GM18520 (cell line): ENCODE data around the gene EPDR1.
A peak's percentile ranks its signal among the peaks of the same experiment; 100 is the strongest.
"Not testable (repeated sequence)": the region's sequence is repeated elsewhere in the genome, so short reads cannot be mapped to it uniquely, and the experiment has no call there.

Experiments used
- ATAC-seq: cut with Tn5 transposase; IDR thresholded peaks from one replicate; pipeline ENCODE4 v1.9.1; 2021; ENCODE audit not compliant: unreplicated experiment

The EPDR1 gene

DNA sequence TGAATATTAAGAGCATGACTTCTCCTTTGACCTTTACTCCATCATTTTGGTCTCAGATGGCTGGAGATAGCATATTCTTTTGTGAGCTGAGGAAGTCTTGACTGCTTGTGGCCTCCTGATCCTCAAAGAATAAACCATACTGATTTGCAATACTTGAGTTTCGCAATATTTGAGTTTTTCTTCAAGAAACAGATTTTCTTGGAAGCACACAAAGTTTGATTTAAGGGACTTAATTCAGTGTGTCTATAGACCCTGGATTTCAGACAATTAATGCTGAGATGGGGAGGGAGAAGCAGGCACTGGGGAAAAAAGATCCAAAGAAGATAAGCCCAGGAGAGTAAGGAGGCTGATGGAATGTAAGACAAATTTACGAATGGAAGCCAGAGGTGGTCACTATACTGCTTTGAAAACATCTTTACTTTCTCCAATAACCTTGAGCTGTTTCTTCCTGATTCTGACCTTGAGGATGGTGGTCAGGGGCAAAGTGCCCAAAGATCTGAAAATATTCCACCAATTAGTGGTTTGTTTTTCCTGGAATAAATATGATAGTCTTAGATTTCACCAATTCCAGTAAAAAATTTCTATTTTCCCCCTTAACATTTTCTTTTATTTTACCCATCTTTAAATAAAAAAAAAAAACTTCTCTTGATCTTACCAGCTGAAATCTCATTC lies 7.5 kb downstream of the EPDR1 start:
- ATAC-seq: no peak

DNA sequence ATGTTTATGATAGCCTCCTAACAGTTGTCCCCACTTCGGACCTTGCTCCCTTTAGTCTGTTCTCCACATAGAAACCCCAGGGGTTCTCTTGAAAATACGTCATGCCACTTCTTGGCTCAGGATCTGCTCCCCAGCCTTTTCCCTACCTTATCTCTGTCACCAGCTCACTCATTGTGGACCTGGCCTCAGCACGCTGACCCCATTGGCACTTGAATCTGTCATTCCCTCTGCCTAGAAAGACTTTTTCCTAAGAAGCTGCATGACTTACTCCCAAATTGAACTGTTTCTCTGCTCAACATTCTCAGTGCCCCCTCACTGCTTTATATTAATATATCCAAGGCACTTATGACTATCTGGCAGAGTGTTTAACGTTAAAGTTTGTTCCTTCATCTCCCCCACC lies 8.4 kb downstream of the EPDR1 start:
- no peak for ATAC-seq

DNA sequence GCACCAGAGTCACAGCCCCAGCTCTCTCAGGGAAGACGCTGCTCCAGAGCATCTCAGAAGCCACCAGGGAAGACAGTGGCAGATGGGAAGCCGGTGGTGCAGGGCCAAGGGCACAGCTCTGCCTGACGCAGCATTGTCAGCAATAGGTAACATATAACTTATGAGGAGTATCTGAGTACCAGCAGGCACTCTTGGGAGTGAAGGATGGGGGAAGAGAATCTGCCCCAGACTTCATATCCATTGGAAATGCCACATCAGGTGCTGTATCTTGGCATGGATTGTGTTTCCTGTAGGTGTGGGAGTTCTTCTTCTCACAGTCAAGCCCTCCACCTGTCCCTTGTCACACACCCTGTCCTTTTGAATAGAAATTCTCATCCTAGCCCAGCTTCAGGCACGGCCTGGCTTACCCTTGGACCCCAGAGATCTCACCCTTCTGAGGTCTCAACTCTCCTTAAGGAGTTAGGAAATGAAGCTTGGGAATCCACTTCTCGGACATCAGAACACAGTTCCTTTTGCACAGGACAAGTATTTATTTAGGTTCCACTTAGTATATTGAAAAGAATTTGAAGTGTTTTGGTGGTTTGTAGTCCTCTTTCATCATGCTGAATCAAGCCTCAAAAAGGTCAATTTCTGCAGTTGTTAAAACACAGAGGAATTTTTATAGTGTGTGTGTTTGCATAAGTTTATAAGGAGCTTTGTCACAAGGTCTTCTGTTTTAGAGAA lies 9.9 kb downstream of the EPDR1 start:
- ATAC-seq: no peak

DNA sequence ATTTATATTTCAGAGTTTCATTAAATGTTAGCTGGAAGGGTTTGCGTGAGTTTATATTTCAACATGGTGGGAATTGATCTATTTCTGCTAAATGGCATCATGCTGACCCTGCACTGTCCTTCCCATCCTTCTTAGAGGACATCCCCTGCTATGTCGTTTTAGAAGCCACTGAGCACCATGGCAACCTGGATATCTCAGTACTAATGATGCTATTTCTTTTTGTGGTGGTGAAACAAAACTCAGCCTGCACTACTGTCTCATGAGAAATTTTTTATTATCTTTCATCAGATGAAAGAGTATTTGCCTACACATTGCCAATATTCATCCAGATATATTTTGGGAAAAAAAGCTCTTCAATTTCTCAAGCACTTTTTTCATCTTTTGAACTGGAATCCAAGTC lies 12.1 kb downstream of the EPDR1 start:
- no peak for ATAC-seq

DNA sequence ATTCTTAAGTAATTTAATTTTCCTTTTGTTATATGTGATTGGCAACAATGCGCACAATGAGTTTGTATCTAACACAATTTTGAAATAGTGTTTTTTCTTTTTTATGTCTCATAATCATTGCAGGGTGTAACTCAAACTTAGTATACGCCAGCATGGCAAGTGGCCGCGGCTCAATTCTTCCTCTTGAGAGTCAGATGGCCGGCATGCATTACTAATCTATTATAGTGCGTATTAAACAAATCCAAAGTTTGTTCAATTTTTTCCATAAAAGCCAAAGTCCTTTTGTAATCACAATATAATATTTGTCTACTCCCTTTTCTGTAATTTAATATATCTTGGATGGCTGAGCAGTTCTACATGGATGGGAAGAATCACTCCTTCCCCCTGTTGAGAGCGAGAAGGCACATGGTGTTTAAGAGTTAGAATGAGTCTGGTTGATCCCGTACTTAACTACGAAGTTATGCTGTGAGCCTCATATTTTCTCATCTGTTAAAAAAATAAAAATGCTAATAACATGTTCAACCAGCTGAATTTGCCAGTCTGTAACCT lies 12.7 kb downstream of the EPDR1 start:
- ATAC-seq: no peak

DNA sequence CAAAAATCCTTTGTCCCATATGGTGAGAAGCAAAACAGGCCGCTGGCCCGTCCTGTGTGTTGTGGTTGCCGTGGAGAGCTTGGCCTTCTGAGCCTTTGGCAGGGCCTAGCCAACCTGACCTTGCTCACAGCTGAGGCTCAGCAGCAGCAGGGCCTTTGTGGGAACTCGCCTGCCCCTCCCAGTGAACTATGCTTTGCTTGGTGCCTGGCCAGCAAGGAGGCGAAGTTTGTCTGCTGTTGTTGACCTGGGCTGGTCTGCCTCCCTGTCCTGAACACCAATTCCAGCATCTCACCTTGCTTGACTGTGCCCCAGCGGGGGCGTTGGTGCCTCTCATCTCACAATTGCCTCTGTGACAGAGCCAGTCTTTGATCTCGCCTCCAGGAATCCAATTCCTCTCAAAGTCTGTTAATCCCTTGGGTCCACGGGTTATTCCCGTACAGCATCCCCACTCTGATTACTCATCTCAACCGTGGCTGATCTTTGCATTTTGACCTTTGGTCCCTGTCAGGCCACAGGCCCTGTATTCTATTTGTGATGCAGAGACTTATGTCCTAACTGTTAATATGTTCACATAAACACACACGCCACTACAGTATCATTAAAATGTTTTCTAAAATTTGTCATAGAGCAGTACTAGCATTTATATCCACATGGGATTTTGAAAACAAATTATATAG lies 22.6 kb downstream of the EPDR1 start:
- peak; percentile 29 for ATAC-seq

DNA sequence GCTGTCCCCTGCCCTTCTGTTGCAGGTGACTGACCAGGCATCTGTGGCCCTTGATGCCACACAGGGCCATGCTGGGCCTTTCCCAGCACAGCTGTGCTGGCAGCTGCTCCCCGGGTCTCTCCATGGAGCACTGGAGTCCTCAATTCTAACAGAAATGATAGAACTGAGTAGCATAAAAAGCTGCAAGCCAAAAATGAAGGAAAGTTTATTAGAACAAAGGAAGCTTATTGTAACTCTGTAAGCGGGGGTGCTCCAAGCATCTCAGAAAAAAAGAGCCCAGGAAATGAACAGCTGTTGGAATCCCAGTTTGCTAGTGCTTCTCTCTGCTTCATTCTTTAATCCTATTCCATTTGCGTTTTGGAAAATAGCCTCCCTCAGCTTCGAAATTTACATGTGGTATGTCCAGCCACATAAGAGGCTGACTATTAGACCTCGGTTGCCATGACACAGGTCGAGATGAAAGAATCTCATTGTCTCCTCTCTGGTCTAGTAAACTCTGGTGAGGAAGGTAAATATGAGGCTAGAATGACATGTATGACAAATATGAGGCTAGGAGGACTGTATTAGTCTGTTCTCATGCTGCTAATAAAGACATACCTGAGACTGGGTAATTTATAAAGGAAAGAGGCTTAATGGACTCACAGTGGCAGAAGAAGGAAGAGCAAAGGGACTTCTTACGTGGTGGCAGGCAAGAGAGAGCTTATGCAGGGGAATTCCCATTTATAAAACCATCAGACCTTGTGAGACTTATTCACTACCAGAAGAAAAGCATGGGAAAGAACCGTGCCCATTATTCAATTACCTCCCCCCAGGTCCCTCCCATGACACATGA lies 23.7 kb downstream of the EPDR1 start:
- peak; percentile 32 for ATAC-seq

DNA sequence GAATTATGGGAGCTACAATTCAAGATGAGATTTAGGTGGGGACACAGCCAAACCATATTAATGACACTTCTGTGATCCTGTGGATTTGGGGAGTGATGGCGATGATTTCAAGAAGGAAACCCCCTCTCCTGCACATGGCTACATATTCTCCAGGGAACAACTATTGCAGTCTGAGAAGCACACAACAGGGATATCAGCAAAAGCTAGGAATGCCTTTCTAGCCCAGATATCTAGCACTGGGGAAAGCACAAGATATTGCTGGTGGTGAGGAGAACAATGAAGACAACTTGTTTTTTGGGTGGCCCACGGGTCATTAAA lies 24.3 kb downstream of the EPDR1 start:
- no peak for ATAC-seq

DNA sequence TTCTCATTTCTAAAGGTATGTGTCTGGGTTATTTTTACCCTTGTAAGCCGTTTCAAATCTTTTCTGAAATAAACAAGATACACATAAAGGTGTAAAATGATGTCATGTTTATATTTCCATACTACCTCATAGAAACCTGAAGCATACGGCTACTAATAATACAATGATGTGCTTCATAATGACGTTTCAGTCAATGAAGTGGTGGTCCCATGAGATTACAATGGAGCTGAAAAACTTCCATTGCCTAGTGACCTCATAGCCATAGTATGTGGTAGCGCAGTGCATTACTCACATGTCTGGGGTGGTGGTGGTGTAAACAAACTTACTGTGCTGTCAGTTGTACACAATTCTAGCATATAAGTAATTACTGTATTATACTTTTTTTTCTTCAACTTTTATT lies 24.9 kb downstream of the EPDR1 start:
- no peak for ATAC-seq

DNA sequence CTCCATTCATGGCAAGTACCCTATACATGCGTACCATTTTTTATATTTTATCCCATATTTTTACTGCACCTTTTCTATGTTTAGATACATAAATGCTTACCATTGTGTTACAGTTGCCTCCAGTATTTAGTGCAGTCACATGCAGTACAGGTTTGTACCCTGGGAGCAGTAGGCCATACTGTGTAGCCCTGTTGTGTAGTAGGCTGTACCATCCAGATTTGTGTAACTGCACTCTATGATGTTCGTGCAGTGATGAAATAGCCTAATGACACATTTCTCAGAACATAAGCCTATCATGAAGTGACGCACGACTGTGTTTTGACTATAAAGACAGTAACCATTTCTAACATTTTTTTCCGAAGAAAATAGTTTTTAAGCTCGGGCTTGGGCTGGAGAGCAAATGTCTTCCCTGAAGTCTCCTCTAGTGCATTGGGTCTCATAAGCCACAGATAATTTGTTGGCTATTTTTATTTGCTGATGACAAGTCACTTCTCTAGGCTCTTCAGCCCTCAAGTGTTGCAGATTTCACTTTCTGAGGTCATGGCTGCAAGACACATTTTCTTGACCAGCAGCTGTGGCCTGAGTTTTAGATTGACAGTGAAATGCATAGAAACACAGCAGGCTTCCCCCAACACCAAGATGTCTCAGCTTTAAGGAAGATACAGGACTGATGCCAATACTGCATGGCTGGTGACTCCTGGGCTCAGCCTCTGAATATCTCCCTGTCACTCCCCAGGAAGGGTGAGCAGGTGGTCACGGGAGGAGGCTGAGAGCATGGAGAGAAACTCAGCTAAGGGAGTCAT lies 26.9 kb downstream of the EPDR1 start:
- ATAC-seq: no peak

DNA sequence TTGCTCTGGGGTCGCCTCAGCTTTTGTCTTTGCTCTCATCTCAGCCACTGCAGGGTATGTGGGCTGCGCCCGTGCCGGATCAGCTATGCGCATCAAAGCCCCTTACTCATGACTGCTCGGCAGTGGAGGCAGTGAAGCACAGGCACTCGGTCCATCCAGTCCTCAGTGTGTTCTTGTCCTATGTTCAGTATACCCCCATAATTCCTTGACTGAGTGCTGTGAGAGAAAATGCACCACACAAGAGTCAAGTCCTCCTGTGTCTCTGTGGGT lies 27.4 kb downstream of the EPDR1 start:
- no peak for ATAC-seq

DNA sequence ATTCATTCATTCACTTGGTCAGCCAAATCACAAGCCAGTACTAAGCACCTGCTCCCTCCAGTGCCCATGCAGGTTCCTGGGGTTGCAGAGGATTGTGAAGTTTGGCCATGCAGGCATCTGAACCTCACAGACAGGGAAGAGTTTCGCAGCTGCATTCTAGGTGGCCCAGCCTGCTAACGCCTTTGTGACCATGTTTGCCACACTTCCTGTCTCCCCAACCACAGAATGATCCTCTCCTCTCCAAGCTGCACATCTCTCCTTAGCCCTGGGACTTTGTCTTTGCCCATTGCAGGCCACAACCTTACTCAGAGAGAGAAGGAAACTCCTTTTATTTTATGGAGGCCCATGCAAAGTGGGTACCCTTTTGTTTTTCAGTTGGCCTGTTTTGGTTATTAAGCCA lies 31.8 kb downstream of the EPDR1 start:
- no peak for ATAC-seq

DNA sequence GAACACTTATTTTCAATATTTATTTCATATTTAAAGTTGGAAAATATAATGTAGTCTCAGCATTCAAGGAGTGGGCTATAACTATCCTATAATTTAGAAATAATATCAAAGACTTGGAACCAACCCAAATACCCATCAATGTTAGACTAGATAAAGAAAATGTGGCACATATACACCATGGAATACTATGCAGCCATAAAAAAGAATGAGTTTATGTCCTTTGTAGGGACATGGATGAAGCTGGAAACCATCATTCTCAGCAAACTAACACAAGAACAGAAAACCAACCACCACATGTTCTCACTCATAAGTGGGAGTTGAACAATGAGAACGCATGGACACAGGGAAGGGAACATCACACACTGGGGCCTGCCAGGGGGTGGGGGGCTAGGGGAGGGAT lies 33.8 kb downstream of the EPDR1 start:
- ATAC-seq: not testable (repeated sequence)

DNA sequence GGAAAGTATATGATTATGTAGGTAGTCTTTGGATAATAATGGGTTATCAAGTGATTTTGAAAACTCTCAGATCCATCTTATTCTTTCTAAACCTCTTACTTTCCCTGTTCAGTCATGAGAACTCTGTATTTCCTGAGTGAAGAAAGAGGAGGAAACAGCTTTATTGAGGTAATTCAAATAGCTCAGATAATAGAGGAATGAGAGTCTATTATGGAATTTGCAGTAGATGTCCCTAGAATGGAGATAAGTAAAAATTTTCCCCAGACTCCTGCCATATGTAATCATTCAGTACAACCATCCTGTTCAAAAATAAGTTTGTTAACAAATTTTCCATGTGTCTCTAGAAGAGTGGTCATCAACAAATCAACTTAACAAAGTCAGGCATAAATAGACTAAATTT lies 36.4 kb downstream of the EPDR1 start:
- no peak for ATAC-seq

DNA sequence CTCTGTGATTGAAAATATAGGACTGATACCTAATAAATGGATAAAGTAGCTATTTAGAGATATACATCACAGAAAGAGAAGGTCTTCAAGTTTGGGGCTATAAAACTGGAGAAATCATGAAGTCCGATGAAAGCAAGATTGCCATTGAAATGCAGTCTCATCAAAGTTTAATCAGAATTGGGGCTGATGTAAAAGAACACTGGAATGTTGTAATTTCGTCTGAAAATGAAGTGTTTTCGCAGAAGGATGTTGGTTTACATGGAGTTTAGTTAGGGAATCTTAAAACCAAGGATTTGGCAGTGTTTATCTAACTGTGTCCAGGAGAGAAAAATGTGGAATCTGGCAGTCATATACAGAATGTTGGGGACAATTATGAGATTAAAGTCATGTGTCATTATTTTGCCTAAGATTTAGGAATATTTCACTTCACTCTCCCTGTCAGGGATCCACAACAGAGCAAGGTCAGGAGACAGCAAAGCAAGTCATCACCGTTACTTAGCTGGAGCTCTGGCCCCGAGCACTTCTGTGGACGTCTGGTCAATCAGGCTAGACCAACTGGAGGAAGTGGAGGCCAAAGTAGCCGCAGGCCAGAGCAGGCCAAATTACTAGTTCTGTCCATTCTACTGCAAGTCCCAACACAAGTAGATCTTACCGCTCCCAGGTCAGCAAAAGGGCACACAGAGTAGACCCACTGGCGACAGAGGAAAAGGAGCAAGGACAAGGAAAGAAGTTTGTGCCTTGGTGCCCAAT lies 37.0 kb downstream of the EPDR1 start:
- no peak for ATAC-seq

DNA sequence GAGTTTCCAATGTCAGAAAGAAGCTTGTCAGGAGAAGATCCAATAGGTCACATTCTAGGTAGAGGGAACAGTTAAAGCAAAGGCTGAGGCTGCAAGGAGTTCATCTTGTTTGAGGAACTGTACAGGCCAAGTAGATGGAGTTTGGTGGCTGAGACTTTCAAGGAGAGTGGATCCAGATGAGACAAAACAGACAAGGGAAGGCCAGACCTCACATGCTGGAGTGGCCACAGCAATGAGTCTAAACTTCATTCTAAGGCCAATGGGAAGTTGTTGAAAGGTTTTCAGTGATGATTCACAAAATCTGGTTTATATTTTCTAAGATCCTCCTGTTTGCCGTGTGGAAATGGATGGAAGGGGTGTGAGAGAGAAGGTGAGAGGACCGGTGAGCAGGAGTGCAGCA lies 40.0 kb downstream of the EPDR1 start:
- ATAC-seq: no peak

DNA sequence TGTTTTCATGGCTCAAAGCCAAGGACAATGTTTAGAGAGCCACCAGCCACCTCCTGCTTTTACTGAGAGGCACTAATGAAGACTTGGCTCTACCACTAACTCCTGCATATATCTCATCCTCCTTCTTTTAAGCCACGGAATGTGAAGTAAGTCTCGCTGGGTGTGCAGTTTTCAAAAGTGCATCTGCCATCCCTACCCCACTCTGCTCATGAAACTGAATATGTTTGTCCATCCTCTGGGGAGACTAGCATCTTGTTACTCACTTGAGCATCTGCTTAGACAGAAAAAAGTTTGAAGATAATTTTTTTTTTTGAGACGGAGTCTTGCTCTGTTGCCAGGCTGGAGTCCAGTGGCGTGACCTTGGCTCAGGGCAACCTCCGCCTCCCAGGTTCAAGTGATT lies 40.8 kb downstream of the EPDR1 start:
- no peak for ATAC-seq

DNA sequence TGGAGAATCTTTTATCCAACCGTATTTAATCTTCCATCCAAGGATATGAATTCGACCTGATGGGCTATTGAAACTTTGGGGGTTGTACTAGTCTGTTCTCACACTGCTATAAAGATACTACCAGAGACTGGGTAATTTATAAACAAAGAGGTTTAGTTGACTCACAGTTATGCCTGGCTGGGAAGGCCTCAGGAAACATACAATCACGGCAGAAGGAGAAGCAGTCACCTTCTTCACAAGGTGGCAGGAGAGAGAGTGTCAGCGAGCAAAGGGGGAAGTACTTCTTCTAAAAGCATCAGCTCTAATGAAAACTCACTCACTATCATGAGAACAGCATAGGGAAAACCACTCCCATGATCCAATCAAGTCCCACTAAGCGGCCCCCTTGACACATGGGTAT lies 43.8 kb downstream of the EPDR1 start:
- no peak for ATAC-seq

DNA sequence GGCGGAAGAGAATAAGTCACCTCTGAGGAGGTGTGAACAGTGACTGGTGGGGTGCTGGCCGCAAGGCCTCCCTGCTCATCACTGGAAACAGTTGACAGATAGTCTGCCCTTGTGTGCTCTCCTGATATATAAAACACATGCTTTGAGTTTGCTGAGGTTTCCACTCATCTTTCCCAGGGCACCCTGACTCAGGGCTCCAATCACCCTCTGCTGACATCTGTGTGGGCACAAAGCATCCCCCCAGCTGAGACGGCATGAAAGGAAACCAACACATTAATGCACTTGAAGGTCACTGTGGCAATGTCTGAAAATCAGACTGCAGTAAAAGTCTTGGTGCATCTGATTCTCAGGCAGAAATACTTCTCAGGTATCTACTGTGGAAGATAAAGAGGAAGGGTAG lies 49.8 kb downstream of the EPDR1 start:
- no peak for ATAC-seq

DNA sequence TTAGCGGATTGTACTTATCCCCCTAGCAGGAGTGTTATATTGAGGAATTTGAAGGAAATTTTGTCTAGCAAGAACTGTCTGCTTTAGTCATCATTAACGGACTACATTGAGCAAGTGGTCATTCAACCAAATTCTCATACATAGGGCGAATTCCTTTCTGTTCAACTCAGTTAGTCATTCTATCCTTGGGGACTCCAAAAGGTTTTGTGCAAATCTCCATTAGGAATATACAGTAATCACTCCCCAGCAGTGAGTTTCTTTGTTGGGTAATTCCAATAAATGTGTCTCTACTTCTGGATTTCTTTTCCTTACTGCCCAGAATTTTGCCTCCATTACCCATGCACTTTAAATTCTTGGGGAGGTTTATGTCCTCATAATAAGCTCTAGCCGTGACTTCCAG lies 51.1 kb downstream of the EPDR1 start:
- no peak for ATAC-seq
